K562 (cell line): ENCODE results near the gene PEF1. TPM values are rescaled to one million over a fixed set of nuclear protein-coding genes. Genes with fewer than 3 reads are reported as not detected.

Experiments
- ATAC-seq: fragments of 200-7000 bp; cut with Tn5 transposase; 3 replicates; pipeline ENCODE4 v1.9.1; 2020; ENCODE audit warnings: moderate library complexity
- BruUV-seq: library from RNA; stranded (reverse); fragments of 400-500 nt; replicated peaks from 2 replicates; lab custom pipeline; 2021; lab: Mats Ljungman, UMichigan
- CTCF ChIA-PET: fragments of 300-600 bp; formaldehyde crosslinking; extraction: SDS; loops from one replicate; lab custom pipeline; 2021; ENCODE audit warnings: low intra/inter-chr PET ratio; lab: Yijun Ruan, JAX
- POLR2A ChIA-PET: fragments of 300-600, 350-650 bp; sonication (Branson Sonifier 250); formaldehyde crosslinking; extraction: SDS; loops from one replicate; lab custom pipeline; 2021; ENCODE audit warnings: antibody characterized with exemption, inconsistent platforms; lab: Yijun Ruan, JAX
- DNase-seq, 4 experiments: peaks; one replicate each; pipeline versions ENCODE4 v3.0.0 to v3.0.0-alpha.2; 2011 to 2018; ENCODE audit warnings: low spot score in 3 of 4, mixed read lengths in 3 of 4; ENCODE audit errors: extremely low read depth in 1 of 4
- FAIRE-seq: peaks from 2 replicates; lab custom pipeline; 2011; peaks lifted over from hg19 to GRCh38; lab: Jason Lieb, UNC
- H2AFZ ChIP-seq: 2 replicates; pipeline ENCODE4 v1.6.0; 2011; ENCODE audit warnings: low read depth, low read length, control low read depth, inconsistent platforms
- H3K27ac ChIP-seq: fragments of 200-600 bp; 3 replicates; pipeline ENCODE4 v1.8.0; 2011; ENCODE audit warnings: low read depth, mild to moderate bottlenecking, control low read depth, inconsistent platforms, low read length, moderate library complexity, mixed read lengths; ENCODE audit errors: extremely low read depth
- H3K27me3 ChIP-seq, 2 experiments: fragments of 300-600 bp in 1 of 2; 2 replicates in 1 of 2; 3 replicates in 1 of 2; pipeline versions ENCODE4 v1.6.0 to v1.8.0; 2011; ENCODE audit warnings: inconsistent platforms in 2 of 2, low read length in 2 of 2, mild to moderate bottlenecking in 1 of 2, mixed read lengths in 1 of 2, moderate library complexity in 1 of 2; ENCODE audit not compliant: control insufficient read depth in 2 of 2, insufficient read depth in 2 of 2
- H3K36me3 ChIP-seq: fragments of 300-600 bp; 3 replicates; pipeline ENCODE4 v1.8.0; 2011; ENCODE audit warnings: mild to moderate bottlenecking, low read length, inconsistent platforms; ENCODE audit not compliant: control insufficient read depth, insufficient read depth
- H3K4me1 ChIP-seq, 2 experiments: fragments of 200-600 bp in 1 of 2; replicated peaks in 1 of 2; 2 replicates in 1 of 2; 3 replicates in 1 of 2; pipeline versions ENCODE4 v1.5.1 to v1.8.0; 2011; ENCODE audit warnings: inconsistent platforms in 2 of 2, low read length in 2 of 2, mild to moderate bottlenecking in 1 of 2, mixed read lengths in 1 of 2, moderate library complexity in 1 of 2; ENCODE audit not compliant: control insufficient read depth in 2 of 2, insufficient read depth in 2 of 2
- H3K4me2 ChIP-seq: 2 replicates; pipeline ENCODE4 v1.6.1; 2011; ENCODE audit warnings: low read length, control low read depth, inconsistent platforms, mixed read lengths; ENCODE audit not compliant: insufficient read depth
- H3K4me3 ChIP-seq: fragments of 200-600 bp; sonication (generic), shearing (Covaris generic); 2 replicates; pipeline ENCODE4 v1.5.1; 2016; ENCODE audit warnings: control low read depth, inconsistent platforms
- H3K79me2 ChIP-seq: fragments of 200-600 bp; 3 replicates; pipeline ENCODE4 v1.8.0; 2011; ENCODE audit warnings: low read length, inconsistent platforms; ENCODE audit not compliant: control insufficient read depth, insufficient read depth
- H3K9ac ChIP-seq, 2 experiments: 2 replicates each; pipeline versions ENCODE4 v1.6.0 to v1.6.1; 2011; ENCODE audit warnings: low read depth in 2 of 2, low read length in 2 of 2, control low read depth in 1 of 2, inconsistent platforms in 1 of 2, mild to moderate bottlenecking in 1 of 2, mixed read lengths in 1 of 2; ENCODE audit not compliant: insufficient read depth in 1 of 2
- H3K9me1 ChIP-seq: one replicate; pipeline ENCODE4 v1.6.0; 2011; ENCODE audit warnings: inconsistent platforms, mild to moderate bottlenecking, low read length, moderate library complexity; ENCODE audit not compliant: control insufficient read depth, insufficient read depth
- H3K9me3 ChIP-seq: replicated peaks from 2 replicates; pipeline ENCODE4 v1.5.1; 2011; ENCODE audit warnings: low read depth, low read length, inconsistent platforms; ENCODE audit not compliant: control insufficient read depth, insufficient read depth
- H4K20me1 ChIP-seq: replicated peaks from 2 replicates; pipeline ENCODE4 v1.6.1; 2011; ENCODE audit warnings: low read length, inconsistent platforms, mixed read lengths; ENCODE audit not compliant: control insufficient read depth, insufficient read depth
- SP2 ChIP-seq: IDR thresholded peaks from 2 replicates; pipeline ENCODE4 v1.6.1; 2011; ENCODE audit warnings: mild to moderate bottlenecking, low read depth, low read length, moderate library complexity; ENCODE audit not compliant: poor library complexity, severe bottlenecking; ENCODE audit errors: extremely low read depth
- ZSCAN32 ChIP-seq: fragments of 450-650 bp; formaldehyde crosslinking; IDR thresholded peaks from 2 replicates; pipeline ENCODE4 v1.4.0; 2020; ENCODE audit warnings: mild to moderate bottlenecking, moderate library complexity
- WGBS: fragments of 100-300 bp; shearing (Covaris generic); methylation state at CpG from one replicate; pipeline ENCODE4 v1.1.6; 2016; ENCODE audit warnings: low coverage, mixed read lengths; ENCODE audit not compliant: insufficient coverage; ENCODE audit errors: missing lambda C conversion rate; 5-methylcytosine and 5-hydroxymethylcytosine counted together
- in situ Hi-C: fragments of 300-500 bp; cut with MboI; formaldehyde crosslinking; loops from 4 replicates; pipeline ENCODE4 v1.15.0; 2018; ENCODE audit warnings: inconsistent platforms, mixed read lengths
- intact Hi-C: fragments of 100-400 bp; cut with micrococcal nuclease; formaldehyde crosslinking; loops from 2 replicates; pipeline ENCODE4 v1.14.2; 2022
- polyA plus RNA-seq, 8 experiments: library from polyadenylated mRNA; depleted of rRNA in 4 of 8; stranded (reverse) in 5 of 8; unstranded in 3 of 8; fragments of >200 nt; fragmentation: Nextera tagmentation in 2 of 8; fragmentation: Illumina TruSeq in 1 of 8; extraction: Ambion mirVana in 2 of 8; extraction: Trizol in 1 of 8; gene quantifications; 2 replicates each; pipeline versions ENCODE4 v1.2.1 to v1.2.3, GENCODE V29; 2011 to 2014; ENCODE audit warnings: inconsistent platforms in 1 of 8, missing spikeins in 1 of 8
- total RNA-seq, 7 experiments: library from RNA; depleted of rRNA in 6 of 7; stranded (reverse); fragments of >200 nt in 6 of 7; fragmentation: Illumina TruSeq in 2 of 7; extraction: Trizol in 2 of 7; gene quantifications; 2 replicates each; pipeline versions ENCODE4 v1.2.1 to v1.2.3, GENCODE V29; 2011 to 2021; ENCODE audit warnings: low replicate concordance in 1 of 7
- TF ChIP-seq, protein P1 (sequence below): IDR thresholded peaks from 3 replicates; pipeline ENCODE4 v1.6.1; 2011; ENCODE audit warnings: borderline replicate concordance, mild to moderate bottlenecking, moderate library complexity; ENCODE audit not compliant: insufficient read length; ENCODE audit errors: extremely low read depth

PEF1 gene
- total and polyA plus RNA-seq, 9 of the 15 experiments (the other 6 are each of a cell fraction or from before 2014, with no cell fraction given), result 26.3 to 95.5 (median 61.9) TPM

DNA sequence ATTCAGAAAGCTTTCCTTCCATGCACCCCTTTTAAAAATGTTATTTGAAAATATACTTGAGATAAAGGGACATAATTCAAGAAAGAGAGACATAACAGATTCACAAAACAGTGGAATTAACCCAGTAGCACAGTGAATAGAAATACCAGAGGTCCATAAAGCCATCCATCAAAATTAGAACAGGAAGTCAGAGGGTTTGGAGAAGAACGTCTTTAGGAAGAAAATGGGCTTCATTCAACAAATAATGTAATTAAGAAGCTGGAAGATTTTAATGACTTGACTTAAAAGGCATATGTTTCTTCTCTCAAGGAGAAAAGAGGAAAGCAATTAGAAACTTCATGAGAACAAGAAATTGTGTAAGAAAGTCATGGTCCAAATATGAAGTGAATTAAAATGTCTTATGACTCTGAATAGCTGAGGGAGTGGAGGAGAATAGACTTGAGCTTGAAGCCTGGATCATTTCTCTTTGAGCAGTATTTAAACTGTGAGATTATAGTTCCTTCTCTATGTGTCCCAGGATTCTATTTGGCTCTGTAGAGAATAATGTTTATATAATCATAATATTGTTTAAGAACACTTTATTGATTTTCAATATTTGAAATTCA is 35.1 kb downstream of the PEF1 start:
- in situ Hi-C loops, result no loop called here

More for the DNA sequence above, 35.1 kb downstream of the PEF1 start:
- no peak overlapping the region for H3K4me2 ChIP-seq
- no TSS peak for BruUV-seq
- H3K9me1 ChIP-seq, result no peaks in the 10 kb centered on the region
- H3K9me3 ChIP-seq, result no peaks in the 10 kb centered on the region
- intact Hi-C loops, result no loop called here
- H3K79me2 ChIP-seq, result no peaks in the 10 kb centered on the region
- H3K27me3 ChIP-seq, result peaks cover 24 to 45% of the 10 kb centered on the region in 2 experiments
- no peak overlapping the region for H2AFZ ChIP-seq
- no peak overlapping the region for H3K4me3 ChIP-seq
- ChIA-PET POLR2A (no interaction called here), CTCF (no interaction called here)
- TF ChIP-seq SP2 (no peak), ZSCAN32 (CRISPR knock-in tag) (no peak)
- TF ChIP-seq, protein P1, sequence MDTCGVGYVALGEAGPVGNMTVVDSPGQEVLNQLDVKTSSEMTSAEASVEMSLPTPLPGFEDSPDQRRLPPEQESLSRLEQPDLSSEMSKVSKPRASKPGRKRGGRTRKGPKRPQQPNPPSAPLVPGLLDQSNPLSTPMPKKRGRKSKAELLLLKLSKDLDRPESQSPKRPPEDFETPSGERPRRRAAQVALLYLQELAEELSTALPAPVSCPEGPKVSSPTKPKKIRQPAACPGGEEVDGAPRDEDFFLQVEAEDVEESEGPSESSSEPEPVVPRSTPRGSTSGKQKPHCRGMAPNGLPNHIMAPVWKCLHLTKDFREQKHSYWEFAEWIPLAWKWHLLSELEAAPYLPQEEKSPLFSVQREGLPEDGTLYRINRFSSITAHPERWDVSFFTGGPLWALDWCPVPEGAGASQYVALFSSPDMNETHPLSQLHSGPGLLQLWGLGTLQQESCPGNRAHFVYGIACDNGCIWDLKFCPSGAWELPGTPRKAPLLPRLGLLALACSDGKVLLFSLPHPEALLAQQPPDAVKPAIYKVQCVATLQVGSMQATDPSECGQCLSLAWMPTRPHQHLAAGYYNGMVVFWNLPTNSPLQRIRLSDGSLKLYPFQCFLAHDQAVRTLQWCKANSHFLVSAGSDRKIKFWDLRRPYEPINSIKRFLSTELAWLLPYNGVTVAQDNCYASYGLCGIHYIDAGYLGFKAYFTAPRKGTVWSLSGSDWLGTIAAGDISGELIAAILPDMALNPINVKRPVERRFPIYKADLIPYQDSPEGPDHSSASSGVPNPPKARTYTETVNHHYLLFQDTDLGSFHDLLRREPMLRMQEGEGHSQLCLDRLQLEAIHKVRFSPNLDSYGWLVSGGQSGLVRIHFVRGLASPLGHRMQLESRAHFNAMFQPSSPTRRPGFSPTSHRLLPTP, result no peak
- H3K27ac ChIP-seq, result no peak overlapping the region
- DNase-seq (no peak), FAIRE-seq (no peak), ATAC-seq (no peak)
- H3K9ac ChIP-seq, result no peak overlapping the region
- H4K20me1 ChIP-seq, result 0 out of 2 replicates have a peak, but pooled peaks cover 4% of the 10 kb centered on the region
- H3K36me3 ChIP-seq, result no peaks in the 10 kb centered on the region
- H3K4me1 ChIP-seq, result no peaks in the 10 kb centered on the region
- WGBS, result 0% methylated on average over 1 of the region's 1 CpG
